Tibial nerve (tissue), 4 donors: ENCODE data around the gene MEI4. TPM values are rescaled to one million over a fixed set of nuclear protein-coding genes. Genes with fewer than 3 reads are reported as not detected.

ENCODE experiments used
- DNase-seq, 2 donors: peaks; one replicate each; pipeline ENCODE4 v3.0.0-alpha.2; 2019; ENCODE audit warnings: low spot score in 2 of 2
- H3K27ac ChIP-seq, 4 donors: fragments of 200-600 bp; sonication (generic) in 3 of 4; one replicate each; pipeline ENCODE4 v1.5.1; 2017 to 2019; ENCODE audit warnings: mild to moderate bottlenecking in 1 of 4
- H3K27me3 ChIP-seq, 2 donors: fragments of 200-600 bp; sonication (generic) in 1 of 2; one replicate each; pipeline versions ENCODE4 v1.5.1 to v1.6.0; 2017 to 2019
- H3K36me3 ChIP-seq, 3 donors: fragments of 200-600 bp; sonication (generic); one replicate each; pipeline ENCODE4 v1.5.1; 2018 to 2019
- H3K4me1 ChIP-seq, 4 donors: fragments of 200-600 bp; sonication (generic) in 3 of 4; one replicate each; pipeline ENCODE4 v1.5.1; 2017 to 2019
- H3K4me3 ChIP-seq, 4 donors: fragments of 200-600 bp; sonication (generic) in 3 of 4; one replicate each; pipeline ENCODE4 v1.5.1; 2017 to 2019; ENCODE audit warnings: mild to moderate bottlenecking in 1 of 4, moderate library complexity in 1 of 4
- H3K9me3 ChIP-seq, 4 donors: fragments of 200-600 bp; sonication (generic) in 3 of 4; one replicate each; pipeline ENCODE4 v1.5.1; 2017 to 2019
- EP300 ChIP-seq, 2 donors: sonication (generic); formaldehyde crosslinking; IDR thresholded peaks; one replicate each; pipeline ENCODE4 v1.6.1; 2017; ENCODE audit warnings: antibody characterized with exemption in 2 of 2, mild to moderate bottlenecking in 1 of 2
- POLR2A ChIP-seq, 2 donors: fragments of 450-650 bp; IDR thresholded peaks; one replicate each; pipeline ENCODE4 v1.6.1; 2017; ENCODE audit warnings: antibody characterized with exemption in 2 of 2, mild to moderate bottlenecking in 2 of 2, moderate library complexity in 2 of 2
- WGBS, 2 donors: methylation state at CpG; one replicate each; pipeline ENCODE4 v1.1.5; 2018; 5-methylcytosine and 5-hydroxymethylcytosine counted together
- total RNA-seq, 4 donors: library from RNA; depleted of rRNA; stranded (reverse); fragments of >200 nt; gene quantifications; one replicate each; pipeline ENCODE4 v1.1.0, GENCODE V29; 2016
- TF ChIP-seq, protein P1 (sequence below), 5 experiments: fragments of 200-600 bp in 3 of 5; fragments of 450-650 bp in 2 of 5; sonication (generic) in 3 of 5; IDR thresholded peaks; one replicate each; pipeline ENCODE4 v1.5.1; 2016 to 2019; ENCODE audit warnings: antibody characterized with exemption in 5 of 5, mild to moderate bottlenecking in 3 of 5, moderate library complexity in 2 of 5

The MEI4 gene
- total RNA-seq, 4 donors from 2014 or later = under 0.01 to 0.21 TPM; not detected in 2

GRCh38 chr6:77834591-77834996 lies 181.8 kb downstream of the MEI4 start:
- no peaks in the 10 kb centered on the region for H3K9me3 ChIP-seq
- H3K27me3 ChIP-seq = no peaks in the 10 kb centered on the region
- no peak overlapping the region for H3K27ac ChIP-seq
- no peak overlapping the region for H3K4me3 ChIP-seq
- WGBS, 2 donors = 40 to 61% methylated on average over 4 of the region's 4 CpGs
- no peak for DNase-seq
- TF ChIP-seq, protein P1, sequence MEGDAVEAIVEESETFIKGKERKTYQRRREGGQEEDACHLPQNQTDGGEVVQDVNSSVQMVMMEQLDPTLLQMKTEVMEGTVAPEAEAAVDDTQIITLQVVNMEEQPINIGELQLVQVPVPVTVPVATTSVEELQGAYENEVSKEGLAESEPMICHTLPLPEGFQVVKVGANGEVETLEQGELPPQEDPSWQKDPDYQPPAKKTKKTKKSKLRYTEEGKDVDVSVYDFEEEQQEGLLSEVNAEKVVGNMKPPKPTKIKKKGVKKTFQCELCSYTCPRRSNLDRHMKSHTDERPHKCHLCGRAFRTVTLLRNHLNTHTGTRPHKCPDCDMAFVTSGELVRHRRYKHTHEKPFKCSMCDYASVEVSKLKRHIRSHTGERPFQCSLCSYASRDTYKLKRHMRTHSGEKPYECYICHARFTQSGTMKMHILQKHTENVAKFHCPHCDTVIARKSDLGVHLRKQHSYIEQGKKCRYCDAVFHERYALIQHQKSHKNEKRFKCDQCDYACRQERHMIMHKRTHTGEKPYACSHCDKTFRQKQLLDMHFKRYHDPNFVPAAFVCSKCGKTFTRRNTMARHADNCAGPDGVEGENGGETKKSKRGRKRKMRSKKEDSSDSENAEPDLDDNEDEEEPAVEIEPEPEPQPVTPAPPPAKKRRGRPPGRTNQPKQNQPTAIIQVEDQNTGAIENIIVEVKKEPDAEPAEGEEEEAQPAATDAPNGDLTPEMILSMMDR (IDR thresholded peaks at IDR 0.05) = no peak
- TF ChIP-seq EP300 (IDR thresholded peaks at IDR 0.05) (no peak), POLR2A (IDR thresholded peaks at IDR 0.05) (no peak)
- no peaks in the 10 kb centered on the region for H3K4me1 ChIP-seq
- H3K36me3 ChIP-seq = no peaks in the 10 kb centered on the region

GRCh38 chr6:77837034-77837784 lies 184.4 kb downstream of the MEI4 start:
- H3K27ac ChIP-seq = no peak overlapping the region
- no peak for DNase-seq
- 63 to 65% methylated on average over 3 of the region's 3 CpGs for WGBS, 2 donors

GRCh38 chr6:77839292-77839691 lies 186.5 kb downstream of the MEI4 start:
- no peak for TF ChIP-seq EP300 (IDR thresholded peaks at IDR 0.05)
- TF ChIP-seq POLR2A (IDR thresholded peaks at IDR 0.05) = no peak
- TF ChIP-seq, protein P1 (IDR thresholded peaks at IDR 0.05) = no peak
- Histone ChIP-seq H3K9me3 (no peaks in the 10 kb centered on the region), H3K27me3 (no peaks in the 10 kb centered on the region), H3K36me3 (no peaks in the 10 kb centered on the region), H3K4me1 (no peaks in the 10 kb centered on the region), H3K27ac (no peak overlapping the region), H3K4me3 (no peak overlapping the region)
- whole genome bisulfite sequencing, 2 donors = 64 to 75% methylated on average over 2 of the region's 2 CpGs
- no peak for DNase-seq

More at GRCh38 chr6:77837034-77837784, 184.4 kb downstream of the MEI4 start:
- no peak overlapping the region for H3K4me3 ChIP-seq
- no peaks in the 10 kb centered on the region for H3K27me3 ChIP-seq
- H3K4me1 ChIP-seq = no peaks in the 10 kb centered on the region
- H3K9me3 ChIP-seq = no peaks in the 10 kb centered on the region
- TF ChIP-seq, protein P1 (IDR thresholded peaks at IDR 0.05) = no peak
- no peak for TF ChIP-seq POLR2A (IDR thresholded peaks at IDR 0.05)
- TF ChIP-seq EP300 (IDR thresholded peaks at IDR 0.05) = no peak
- H3K36me3 ChIP-seq = no peaks in the 10 kb centered on the region

DNA sequence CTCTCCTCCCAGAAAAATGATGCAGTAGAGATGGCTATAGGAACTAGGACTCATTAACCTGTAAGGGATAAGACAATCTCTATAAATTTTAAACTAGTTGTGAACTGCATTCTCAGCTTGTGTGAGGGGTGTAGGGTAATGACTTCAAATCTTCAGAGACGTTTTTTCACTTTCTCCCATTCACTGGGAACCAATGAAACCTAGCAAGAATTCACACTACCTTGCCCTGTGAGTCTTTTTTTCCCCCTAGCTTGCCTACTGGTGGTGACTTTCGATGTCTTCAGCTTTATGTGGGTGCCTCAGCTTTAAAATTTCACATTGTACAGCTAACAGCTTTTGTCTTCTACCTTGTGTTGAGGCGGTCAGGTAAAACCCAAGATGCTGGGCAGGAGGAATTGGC lies 192.0 kb downstream of the MEI4 start:
- TF ChIP-seq POLR2A (IDR thresholded peaks at IDR 0.05) = no peak
- TF ChIP-seq, protein P1 (IDR thresholded peaks at IDR 0.05) = no peak
- no peak for TF ChIP-seq EP300 (IDR thresholded peaks at IDR 0.05)
- H3K36me3 ChIP-seq = no peaks in the 10 kb centered on the region
- no peak for DNase-seq
- no peaks in the 10 kb centered on the region for H3K4me1 ChIP-seq
- H3K9me3 ChIP-seq = no peaks in the 10 kb centered on the region
- 59 to 64% methylated on average over 3 of the region's 3 CpGs for WGBS, 2 donors
- no peaks in the 10 kb centered on the region for H3K27me3 ChIP-seq
- no peak overlapping the region for H3K27ac ChIP-seq
- H3K4me3 ChIP-seq = no peak overlapping the region

DNA sequence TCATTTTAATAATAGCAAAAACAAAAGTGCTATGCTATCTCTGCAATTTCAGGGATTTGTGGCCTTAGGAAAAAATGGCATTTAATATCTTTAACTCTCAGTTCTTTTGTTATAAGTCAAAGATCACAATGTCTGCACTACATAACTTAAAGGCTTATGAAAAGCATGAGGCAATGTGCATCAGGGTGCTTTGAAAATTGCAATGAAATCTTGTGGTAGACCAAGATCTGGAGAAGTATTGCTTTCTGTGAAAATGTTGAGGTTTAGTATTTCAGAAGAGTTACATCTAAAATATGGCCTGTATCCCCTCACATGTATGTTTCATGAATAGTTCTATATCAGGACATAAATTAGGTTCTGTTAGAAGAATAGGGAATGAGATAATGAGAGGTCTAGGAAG lies 200.6 kb downstream of the MEI4 start:
- DNase-seq = no peak
- H3K27ac ChIP-seq = no peak overlapping the region
- H3K4me1 ChIP-seq = no peaks in the 10 kb centered on the region
- H3K27me3 ChIP-seq = no peaks in the 10 kb centered on the region
- no peak overlapping the region for H3K4me3 ChIP-seq
- no peaks in the 10 kb centered on the region for H3K9me3 ChIP-seq
- H3K36me3 ChIP-seq = no peaks in the 10 kb centered on the region
- TF ChIP-seq EP300 (IDR thresholded peaks at IDR 0.05) (no peak), POLR2A (IDR thresholded peaks at IDR 0.05) (no peak)
- TF ChIP-seq, protein P1 (IDR thresholded peaks at IDR 0.05) = no peak
